Measurements from ENCODE around the gene TNPO3.

GRCh38 chr7:128909625-128910568 is 145.0 kb downstream of the TNPO3 start:
- no peak for TF ChIP-seq POLR2AphosphoS5 (IDR thresholded peaks at IDR 0.05; ENCODE audit: borderline replicate concordance, low read depth, low read length)
- no peak for TF ChIP-seq EZH2 (IDR thresholded peaks at IDR 0.05)
- no peak for TF ChIP-seq FOXP2 (optimal IDR thresholded peaks at IDR 0.05; ENCODE audit: control extremely low read depth, extremely low read length, insufficient read depth)
